KOPT-K1 (cell line): ENCODE measurements around the gene CD8A.
A peak's percentile ranks its signal among the peaks of the same experiment; 100 is the strongest.

ENCODE experiments used
- H3K27ac ChIP-seq: fragments of 200-600 bp; sonication (generic); 2 replicates; pipeline ENCODE4 v1.5.1; 2016; ENCODE audit warnings: antibody characterized with exemption, mild to moderate bottlenecking, low read depth, low read length; ENCODE audit not compliant: poor library complexity, severe bottlenecking
- H3K36me3 ChIP-seq: fragments of 200-600 bp; sonication (generic); 2 replicates; pipeline ENCODE4 v1.5.1; 2017; ENCODE audit warnings: antibody characterized with exemption, mild to moderate bottlenecking, low read length, moderate library complexity; ENCODE audit not compliant: insufficient read depth
- H3K9me3 ChIP-seq: fragments of 200-600 bp; sonication (generic); 2 replicates; pipeline ENCODE4 v1.5.1; 2017; ENCODE audit warnings: antibody characterized with exemption, low read length, mild to moderate bottlenecking; ENCODE audit not compliant: insufficient read depth, poor library complexity, severe bottlenecking

Gene CD8A

GRCh38 chr2:86821842-86822241, 31.1 kb upstream of the CD8A start:
- Histone ChIP-seq H3K36me3 (no peaks in the 10 kb centered on the region), H3K9me3 (peaks cover 5% of the 10 kb centered on the region), H3K27ac (peak overlapping the region; percentile 62)

GRCh38 chr2:86821306-86821705, 30.6 kb upstream of the CD8A start:
- no peaks in the 10 kb centered on the region for H3K36me3 ChIP-seq
- H3K27ac ChIP-seq, result peak overlapping the region; percentile 62
- H3K9me3 ChIP-seq, result peaks cover 5% of the 10 kb centered on the region

- Histone ChIP-seq H3K36me3 (no peaks in the 10 kb centered on the region), H3K27ac (peak overlapping the region; percentile 26), H3K9me3 (peaks cover 5% of the 10 kb centered on the region)
Observed at GRCh38 chr2:86818957-86819356, 28.2 kb upstream of the CD8A start.

GRCh38 chr2:86818114-86818801, 27.5 kb upstream of the CD8A start:
- Histone ChIP-seq H3K9me3 (peaks cover 5% of the 10 kb centered on the region), H3K27ac (peak overlapping the region; percentile 26), H3K36me3 (no peaks in the 10 kb centered on the region)

GRCh38 chr2:86815611-86816010, 24.9 kb upstream of the CD8A start:
- Histone ChIP-seq H3K36me3 (no peaks in the 10 kb centered on the region), H3K9me3 (no peaks in the 10 kb centered on the region), H3K27ac (peak overlapping the region; percentile 24)

GRCh38 chr2:86809481-86810121, 18.9 kb upstream of the CD8A start:
- no peaks in the 10 kb centered on the region for H3K36me3 ChIP-seq
- H3K27ac ChIP-seq, result peak overlapping the region; percentile 16
- H3K9me3 ChIP-seq, result no peaks in the 10 kb centered on the region

GRCh38 chr2:86808315-86809161, 17.8 kb upstream of the CD8A start:
- Histone ChIP-seq H3K9me3 (no peaks in the 10 kb centered on the region), H3K36me3 (no peaks in the 10 kb centered on the region), H3K27ac (peak overlapping the region; percentile 74)

- H3K27ac ChIP-seq, result peak overlapping the region; percentile 74
- H3K9me3 ChIP-seq, result no peaks in the 10 kb centered on the region
- H3K36me3 ChIP-seq, result no peaks in the 10 kb centered on the region
Observed at GRCh38 chr2:86807468-86808275, 17.0 kb upstream of the CD8A start.

GRCh38 chr2:86807133-86807467, 16.4 kb upstream of the CD8A start:
- Histone ChIP-seq H3K9me3 (no peaks in the 10 kb centered on the region), H3K36me3 (no peaks in the 10 kb centered on the region), H3K27ac (peak overlapping the region; percentile 74)

- no peaks in the 10 kb centered on the region for H3K36me3 ChIP-seq
- H3K9me3 ChIP-seq, result no peaks in the 10 kb centered on the region
- H3K27ac ChIP-seq, result peak overlapping the region; percentile 74
Observed at GRCh38 chr2:86806059-86806857, 15.5 kb upstream of the CD8A start.

GRCh38 chr2:86800856-86801567, 10.3 kb upstream of the CD8A start:
- Histone ChIP-seq H3K27ac (no peak overlapping the region), H3K9me3 (peaks cover 15% of the 10 kb centered on the region), H3K36me3 (peaks cover 5% of the 10 kb centered on the region)

- Histone ChIP-seq H3K36me3 (peaks cover 5% of the 10 kb centered on the region), H3K27ac (peak overlapping the region; percentile 81), H3K9me3 (peaks cover 22% of the 10 kb centered on the region)
Observed at GRCh38 chr2:86794861-86795260, 4.1 kb upstream of the CD8A start.

- peaks cover 5% of the 10 kb centered on the region for H3K36me3 ChIP-seq
- peak overlapping the region; percentile 81 for H3K27ac ChIP-seq
- peaks cover 22% of the 10 kb centered on the region for H3K9me3 ChIP-seq
Observed at GRCh38 chr2:86793752-86794151, 3.0 kb upstream of the CD8A start.

- peaks cover 16% of the 10 kb centered on the region for H3K36me3 ChIP-seq
- peaks cover 13% of the 10 kb centered on the region for H3K9me3 ChIP-seq
- peak overlapping the region; percentile 81 for H3K27ac ChIP-seq
Observed at GRCh38 chr2:86791573-86791972, 860 bp upstream of the CD8A start.
